Measurements from ENCODE around the gene IL22RA1.

Gene IL22RA1

GRCh38 chr1:24186031-24186710 lies 43.2 kb upstream of the IL22RA1 start:
- no peak for TF ChIP-seq CTCF (IDR thresholded peaks at IDR 0.05; ENCODE audit: control insufficient read depth, extremely low read depth, insufficient read depth)
- H3K4me3 ChIP-seq (ENCODE audit: low read depth, low read length), result no peak overlapping the region
- DNase-seq (ENCODE audit: low read depth), result no peak

DNA sequence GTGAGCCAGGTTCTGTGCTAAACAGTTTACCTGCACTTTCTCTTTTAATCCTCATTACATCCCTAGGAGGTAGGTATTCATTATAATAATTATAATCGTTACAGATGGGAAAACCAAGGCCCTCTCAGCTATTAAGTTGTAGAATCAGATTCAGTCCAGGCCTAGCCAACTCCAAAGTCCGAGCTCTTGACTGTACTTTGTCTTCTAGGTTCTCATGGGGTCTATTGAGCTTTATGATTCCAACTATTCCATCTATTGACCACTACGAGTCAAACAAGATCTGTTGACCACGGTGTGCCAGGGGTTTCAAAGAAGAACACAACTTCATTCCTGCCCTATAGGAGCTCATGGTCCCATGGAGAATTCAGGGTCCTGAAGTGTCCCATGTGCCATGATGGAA lies 42.1 kb upstream of the IL22RA1 start:
- TF ChIP-seq CTCF (IDR thresholded peaks at IDR 0.05; ENCODE audit: control insufficient read depth, extremely low read depth, insufficient read depth), result no peak
- no peak for DNase-seq (ENCODE audit: low read depth)
- no peak overlapping the region for H3K4me3 ChIP-seq (ENCODE audit: low read depth, low read length)

DNA sequence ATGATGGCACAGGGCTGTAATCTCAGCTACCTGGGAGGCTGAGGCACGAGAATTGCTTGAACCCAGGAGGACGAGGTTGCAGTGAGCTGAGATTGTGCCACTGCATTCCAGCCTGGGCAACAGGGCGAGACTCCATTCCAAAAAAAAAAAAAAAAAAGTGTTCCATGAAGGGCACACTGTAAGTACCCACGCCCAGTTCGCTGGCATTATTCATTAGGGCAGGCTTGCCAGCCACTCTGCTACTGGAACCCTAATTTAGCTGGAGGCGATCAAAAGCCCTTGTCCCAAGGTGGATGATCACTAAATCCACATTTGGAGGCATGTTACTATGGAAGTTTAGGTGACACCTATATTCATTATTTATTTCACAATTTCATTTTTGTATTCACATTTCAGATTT lies 39.1 kb upstream of the IL22RA1 start:
- no peak for TF ChIP-seq CTCF (IDR thresholded peaks at IDR 0.05; ENCODE audit: control insufficient read depth, extremely low read depth, insufficient read depth)
- DNase-seq (ENCODE audit: low read depth), result no peak
- no peak overlapping the region for H3K4me3 ChIP-seq (ENCODE audit: low read depth, low read length)

- DNase-seq (ENCODE audit: low read depth), result no peak
- TF ChIP-seq CTCF (IDR thresholded peaks at IDR 0.05; ENCODE audit: control insufficient read depth, extremely low read depth, insufficient read depth), result no peak
Observed at GRCh38 chr1:24181619-24182018, 38.7 kb upstream of the IL22RA1 start.

GRCh38 chr1:24180676-24181075 lies 37.7 kb upstream of the IL22RA1 start:
- DNase-seq (ENCODE audit: low read depth), result no peak
- H3K4me3 ChIP-seq (ENCODE audit: low read depth, low read length), result no peak overlapping the region
- no peak for TF ChIP-seq CTCF (IDR thresholded peaks at IDR 0.05; ENCODE audit: control insufficient read depth, extremely low read depth, insufficient read depth)

More at GRCh38 chr1:24181619-24182018, 38.7 kb upstream of the IL22RA1 start:
- no peak overlapping the region for H3K4me3 ChIP-seq (ENCODE audit: low read depth, low read length)

GRCh38 chr1:24179251-24179840 lies 36.4 kb upstream of the IL22RA1 start:
- DNase-seq (ENCODE audit: low read depth), result no peak
- no peak overlapping the region for H3K4me3 ChIP-seq (ENCODE audit: low read depth, low read length)
- no peak for TF ChIP-seq CTCF (IDR thresholded peaks at IDR 0.05; ENCODE audit: control insufficient read depth, extremely low read depth, insufficient read depth)

- H3K4me3 ChIP-seq (ENCODE audit: low read depth, low read length), result no peak overlapping the region
- no peak for DNase-seq (ENCODE audit: low read depth)
- TF ChIP-seq CTCF (IDR thresholded peaks at IDR 0.05; ENCODE audit: control insufficient read depth, extremely low read depth, insufficient read depth), result no peak
Observed at GRCh38 chr1:24178407-24178806, 35.5 kb upstream of the IL22RA1 start.

Data from LNCaP clone FGC (cell line).